ENCODE data around the gene CDH10.

- TF ChIP-seq POLR2A (IDR thresholded peaks at IDR 0.05): no peak
- TF ChIP-seq, protein P1, sequence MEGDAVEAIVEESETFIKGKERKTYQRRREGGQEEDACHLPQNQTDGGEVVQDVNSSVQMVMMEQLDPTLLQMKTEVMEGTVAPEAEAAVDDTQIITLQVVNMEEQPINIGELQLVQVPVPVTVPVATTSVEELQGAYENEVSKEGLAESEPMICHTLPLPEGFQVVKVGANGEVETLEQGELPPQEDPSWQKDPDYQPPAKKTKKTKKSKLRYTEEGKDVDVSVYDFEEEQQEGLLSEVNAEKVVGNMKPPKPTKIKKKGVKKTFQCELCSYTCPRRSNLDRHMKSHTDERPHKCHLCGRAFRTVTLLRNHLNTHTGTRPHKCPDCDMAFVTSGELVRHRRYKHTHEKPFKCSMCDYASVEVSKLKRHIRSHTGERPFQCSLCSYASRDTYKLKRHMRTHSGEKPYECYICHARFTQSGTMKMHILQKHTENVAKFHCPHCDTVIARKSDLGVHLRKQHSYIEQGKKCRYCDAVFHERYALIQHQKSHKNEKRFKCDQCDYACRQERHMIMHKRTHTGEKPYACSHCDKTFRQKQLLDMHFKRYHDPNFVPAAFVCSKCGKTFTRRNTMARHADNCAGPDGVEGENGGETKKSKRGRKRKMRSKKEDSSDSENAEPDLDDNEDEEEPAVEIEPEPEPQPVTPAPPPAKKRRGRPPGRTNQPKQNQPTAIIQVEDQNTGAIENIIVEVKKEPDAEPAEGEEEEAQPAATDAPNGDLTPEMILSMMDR (IDR thresholded peaks at IDR 0.05 in 4 of 5, conservative IDR thresholded peaks at IDR 0.05 in 1 of 5): no peak
These were observed 21.7 kb downstream of the CDH10 start for GRCh38 chr5:24623031-24623430.
